GM19452 (cell line): ENCODE data around the gene TRNT1.

Experiments
- ATAC-seq: cut with Tn5 transposase; IDR thresholded peaks from one replicate; pipeline ENCODE4 v1.9.1; 2021; ENCODE audit not compliant: unreplicated experiment

TRNT1 gene

DNA sequence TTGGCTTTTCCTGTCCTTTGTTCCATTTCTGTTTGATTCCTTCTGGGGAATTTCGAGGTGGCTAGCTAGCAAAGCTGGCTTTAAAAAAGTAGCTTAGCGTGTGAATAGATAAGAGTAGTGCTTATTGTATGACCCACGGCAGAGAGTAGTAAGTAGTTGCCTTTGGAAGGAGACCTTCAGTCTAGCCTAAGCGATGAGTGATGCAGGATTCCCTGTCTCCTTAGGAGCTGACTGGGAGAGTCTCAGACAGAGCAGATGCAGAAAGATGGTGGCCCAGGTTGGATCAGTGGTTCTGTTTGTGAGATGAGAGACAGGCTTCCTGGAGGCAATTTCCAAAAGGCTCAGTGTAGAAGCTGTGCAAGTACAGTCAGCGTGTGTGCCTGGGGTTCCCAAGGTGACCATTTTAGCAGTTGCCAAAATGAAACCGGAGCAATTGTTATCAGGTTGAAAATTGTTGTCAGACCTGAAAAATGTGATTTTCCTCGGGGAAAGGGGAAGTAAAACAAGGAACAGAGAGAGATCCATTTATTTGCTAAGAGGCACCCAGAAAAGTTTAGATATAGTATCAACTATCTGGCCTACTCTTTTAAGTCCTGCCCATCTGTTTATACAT lies 15.9 kb upstream of the TRNT1 start:
- no peak for ATAC-seq

DNA sequence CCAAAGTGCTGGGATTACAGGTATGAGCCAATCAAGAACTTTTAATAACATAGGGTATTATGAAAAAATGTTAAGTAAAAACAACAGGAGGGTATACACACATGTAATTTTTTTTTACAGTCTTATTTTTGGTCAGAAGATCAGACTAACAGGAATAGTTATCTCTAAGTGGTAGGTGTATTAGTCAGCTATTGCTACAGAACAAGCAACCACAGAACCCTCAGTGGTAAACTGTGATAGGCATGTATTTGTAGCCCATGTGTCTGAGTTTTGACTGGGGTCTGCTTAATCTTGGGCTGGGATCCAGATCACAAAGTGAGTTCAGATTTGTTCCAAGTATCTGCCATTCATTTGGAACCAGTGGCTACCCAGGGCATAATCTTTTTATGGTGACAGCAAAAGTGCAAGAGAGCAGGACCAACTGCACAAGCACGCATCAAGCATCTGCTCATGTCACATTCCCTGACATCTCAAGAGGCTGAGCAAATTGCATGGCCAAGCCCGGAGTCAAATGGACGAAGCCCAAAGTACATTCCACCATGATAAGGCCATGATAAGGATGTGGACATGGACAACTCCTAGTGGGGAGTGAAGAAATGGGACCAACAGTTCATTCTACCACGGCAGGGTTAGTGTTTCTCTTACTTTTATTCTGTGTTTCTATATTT lies 13.6 kb upstream of the TRNT1 start:
- no peak for ATAC-seq

DNA sequence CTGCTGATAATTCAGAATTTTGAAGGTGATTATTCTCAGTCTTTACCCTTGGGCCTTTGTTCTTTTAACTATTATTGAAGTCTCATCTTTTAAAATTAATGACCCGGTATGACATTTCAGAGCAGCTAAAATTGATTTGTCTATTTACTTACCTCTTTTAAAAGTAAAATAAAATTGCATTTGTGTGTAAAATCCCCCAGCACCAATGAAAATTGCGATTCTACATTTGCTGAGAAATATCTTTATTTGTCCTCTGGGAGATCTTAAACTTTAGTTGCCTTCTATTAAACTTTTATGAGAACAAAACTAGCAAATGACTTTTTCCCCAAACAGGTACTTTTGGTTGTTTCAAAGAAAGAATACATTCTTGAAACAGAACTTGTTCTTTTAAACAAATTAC lies 9.1 kb upstream of the TRNT1 start:
- no peak for ATAC-seq

DNA sequence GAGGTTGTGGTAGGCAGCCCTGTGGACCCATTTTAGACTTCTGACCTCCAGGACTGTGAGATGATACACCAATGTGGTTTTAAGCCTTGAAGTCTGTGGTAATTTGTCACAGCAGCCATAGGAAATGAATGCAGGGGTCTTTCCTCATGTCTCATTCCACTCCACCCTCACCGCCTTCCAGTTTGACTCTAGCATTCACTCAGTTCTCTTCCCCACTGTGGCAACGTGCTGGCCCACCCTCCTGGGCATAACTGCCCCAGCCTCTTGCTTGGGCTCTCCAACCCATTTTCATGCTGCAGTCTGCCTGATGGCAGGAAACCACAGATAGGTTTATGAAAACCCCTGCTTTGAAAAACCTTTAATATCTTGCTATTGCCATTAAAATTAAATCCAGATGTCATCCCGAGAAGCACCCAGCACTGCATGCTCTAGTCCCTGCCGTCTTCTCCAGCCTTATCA lies 7.3 kb upstream of the TRNT1 start:
- ATAC-seq = no peak

DNA sequence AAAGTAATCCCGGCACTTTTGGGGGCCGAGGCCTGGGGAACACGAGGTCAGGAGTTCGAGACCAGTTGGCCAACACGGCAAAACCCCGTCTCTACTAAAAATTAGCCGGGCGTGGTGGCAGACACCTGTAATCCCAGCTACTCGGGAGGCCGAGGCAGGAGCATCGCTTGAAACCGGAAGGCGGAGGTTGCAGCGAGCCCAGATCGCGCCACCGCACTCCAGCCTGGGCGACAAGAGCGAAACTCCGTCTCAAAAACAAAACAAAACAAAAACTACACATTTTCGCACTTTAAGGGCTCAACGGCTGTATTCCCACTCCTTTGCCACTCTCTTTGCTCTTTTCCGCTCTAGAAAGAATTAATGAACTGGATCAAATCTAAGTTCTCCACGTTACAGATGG lies 763 bp upstream of the TRNT1 start:
- ATAC-seq = no peak

DNA sequence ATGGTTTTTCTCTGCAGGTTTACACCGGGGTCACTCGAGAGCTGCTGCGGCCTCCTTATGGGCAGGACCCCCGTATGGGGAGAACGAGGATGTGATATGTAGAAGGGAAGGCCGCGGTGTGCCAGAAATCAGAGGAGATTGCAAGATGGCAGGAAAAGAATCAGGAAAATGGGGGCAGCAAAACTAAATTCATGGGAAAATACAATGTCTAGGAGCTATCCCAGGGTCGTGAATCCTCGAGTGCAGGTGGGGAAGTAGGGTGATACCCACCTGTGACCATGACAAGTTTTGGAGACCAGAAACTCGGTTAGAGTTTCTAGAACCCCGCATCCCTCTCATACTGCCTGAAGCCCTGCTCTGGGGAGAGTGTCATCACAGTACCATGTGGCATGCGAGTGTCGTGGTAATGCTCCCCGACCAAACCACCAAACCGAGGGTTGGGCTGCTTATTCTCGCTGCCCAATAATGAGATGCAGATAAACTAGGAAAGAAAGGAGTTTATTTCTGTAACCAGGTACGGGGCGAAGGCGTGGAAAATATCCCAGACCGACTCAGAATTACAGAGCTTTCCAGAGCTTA lies 781 bp downstream of the TRNT1 start:
- ATAC-seq = peak; percentile 20

DNA sequence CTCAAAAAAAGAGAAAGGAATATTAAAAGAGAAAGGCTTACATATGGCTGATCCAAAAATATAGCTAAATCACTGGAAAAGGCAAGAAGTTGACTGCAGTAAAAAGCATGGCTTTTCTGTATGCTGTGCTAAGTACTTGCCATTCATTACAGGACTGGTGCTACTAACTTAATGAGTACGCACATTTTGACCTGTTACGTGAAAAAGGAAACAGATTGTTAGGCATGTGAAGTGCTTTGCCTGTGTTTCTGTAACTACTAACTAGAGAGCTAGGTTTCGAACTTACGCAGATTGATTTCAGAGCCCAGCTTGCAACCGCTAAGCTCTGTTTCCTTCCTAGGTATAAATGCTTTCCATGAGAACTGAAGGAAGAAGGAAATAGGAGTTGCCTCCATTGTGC lies 2.8 kb downstream of the TRNT1 start:
- no peak for ATAC-seq

DNA sequence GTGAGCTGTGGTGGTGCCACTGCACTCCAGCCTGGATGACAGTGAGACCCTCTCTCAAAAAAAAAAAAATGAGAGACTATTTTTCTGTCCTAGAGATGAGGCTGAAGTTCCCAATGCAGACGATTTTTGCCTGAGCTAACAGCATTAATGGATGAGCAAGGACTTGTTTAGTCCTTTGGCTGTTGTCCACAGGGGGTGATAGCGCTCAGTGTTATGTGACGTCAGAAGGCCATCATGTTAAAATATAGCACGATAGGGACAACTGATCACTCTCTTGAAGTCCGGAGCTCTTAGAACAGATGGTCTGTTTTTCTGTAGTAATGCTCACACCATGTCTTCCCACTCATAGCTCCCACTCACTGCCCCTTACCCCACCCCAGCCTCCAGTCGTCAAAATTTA lies 6.8 kb downstream of the TRNT1 start:
- ATAC-seq = no peak

DNA sequence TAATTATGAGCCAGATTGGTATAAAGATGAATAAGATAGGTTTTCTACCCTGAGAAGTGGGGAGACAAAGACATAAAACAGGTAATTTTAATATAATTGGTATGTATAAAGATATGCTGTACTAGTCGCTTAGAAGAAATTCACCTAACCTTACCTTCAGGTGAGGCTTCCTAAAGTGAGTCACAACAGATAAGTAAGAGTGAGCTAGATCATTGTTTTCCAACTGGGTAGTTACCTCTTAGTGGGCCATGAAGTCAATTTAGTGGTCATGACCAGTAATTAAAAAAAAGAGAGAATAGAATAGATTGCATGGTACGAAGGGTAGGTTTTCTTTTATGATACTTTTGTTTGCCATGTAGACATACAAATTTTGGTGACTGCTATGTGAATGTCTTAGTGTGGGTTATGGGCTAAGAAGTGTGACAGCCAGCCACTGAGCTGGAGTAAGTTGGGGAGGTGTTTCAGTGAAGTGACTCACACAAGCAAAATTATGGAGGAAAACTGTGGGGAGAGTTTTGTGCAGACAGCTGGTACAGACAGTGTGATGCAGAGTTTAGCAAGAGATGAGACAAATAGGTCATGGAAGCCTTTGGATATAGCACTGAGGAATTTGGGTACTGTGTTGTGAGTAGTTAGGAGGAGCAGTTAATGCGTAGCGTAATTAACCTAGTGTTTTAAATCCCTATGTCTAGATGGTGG lies 8.2 kb downstream of the TRNT1 start:
- ATAC-seq = no peak

DNA sequence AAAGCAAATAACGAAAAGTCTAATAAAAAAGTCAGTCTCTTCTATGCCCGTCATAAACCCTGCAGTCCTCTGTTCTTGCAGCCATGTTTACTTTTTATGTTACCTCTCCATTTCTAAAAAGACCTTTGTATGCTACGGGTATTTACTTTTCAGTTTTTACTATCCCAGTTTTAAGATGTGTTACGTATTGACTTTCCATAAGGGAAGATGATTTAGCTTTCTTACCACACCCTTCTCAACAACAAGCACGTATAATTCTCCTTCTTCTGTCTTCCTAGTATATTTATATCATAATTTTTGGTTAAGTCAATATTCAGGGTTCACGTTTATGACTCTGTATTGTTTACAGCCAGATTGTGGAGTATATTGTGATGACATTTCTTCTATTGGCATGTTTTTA lies 10.8 kb downstream of the TRNT1 start:
- ATAC-seq = no peak

DNA sequence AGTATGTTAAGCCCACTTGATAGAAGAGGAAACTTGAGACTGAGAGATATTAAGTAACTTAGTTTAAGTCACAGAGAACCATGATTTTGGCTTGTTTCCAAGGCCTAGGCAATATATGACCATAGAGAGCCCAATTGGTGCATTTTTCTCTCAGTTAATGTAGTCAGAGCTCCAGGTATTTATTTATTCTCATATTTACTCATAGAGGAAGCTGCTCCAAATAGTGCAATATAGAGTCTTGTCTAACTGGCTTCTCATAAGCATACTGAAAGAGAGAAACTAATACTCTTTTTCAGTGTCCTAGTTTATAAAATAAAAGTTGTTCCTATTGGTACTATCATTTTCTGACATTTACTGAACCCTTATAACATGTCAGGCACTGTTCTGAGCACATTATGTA lies 15.2 kb downstream of the TRNT1 start:
- ATAC-seq = no peak

DNA sequence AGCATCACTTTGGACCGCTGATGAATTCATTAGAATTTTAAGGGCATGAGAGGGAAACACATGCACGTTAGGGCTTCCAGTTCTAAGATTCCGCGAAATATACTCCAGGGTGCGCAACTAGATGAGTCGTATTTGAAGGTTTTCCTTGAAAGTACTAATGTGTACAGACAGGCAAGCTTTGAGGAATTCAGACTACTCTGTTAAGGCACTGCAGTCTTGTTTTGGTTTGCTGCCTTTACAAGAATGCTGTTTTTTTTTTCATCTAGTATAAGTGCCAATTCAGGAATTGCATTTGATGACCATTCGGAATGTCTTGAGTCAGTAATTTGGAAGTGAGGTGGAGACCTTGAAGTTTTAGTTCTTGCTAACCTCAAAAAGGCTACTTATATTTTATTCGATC lies 19.1 kb downstream of the TRNT1 start:
- ATAC-seq = no peak

DNA sequence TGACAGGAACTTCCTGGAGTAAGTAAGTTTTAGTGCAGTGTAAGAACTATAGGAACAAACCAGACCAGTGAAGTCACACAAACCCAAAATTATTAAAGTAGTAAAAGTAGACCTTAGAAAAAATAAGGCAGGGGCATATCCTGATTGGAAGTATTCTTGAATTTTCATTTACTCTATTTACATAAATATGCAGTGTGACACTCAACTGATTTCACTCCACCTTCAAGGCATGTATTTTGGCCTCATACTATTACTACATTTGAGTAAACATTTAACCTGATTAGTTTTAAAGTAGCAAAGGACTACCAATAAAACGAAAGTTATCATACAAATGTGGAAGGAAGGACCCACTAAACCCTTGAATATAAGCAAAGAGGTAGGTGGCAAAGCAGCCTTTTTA lies 22.8 kb downstream of the TRNT1 start:
- ATAC-seq = no peak

DNA sequence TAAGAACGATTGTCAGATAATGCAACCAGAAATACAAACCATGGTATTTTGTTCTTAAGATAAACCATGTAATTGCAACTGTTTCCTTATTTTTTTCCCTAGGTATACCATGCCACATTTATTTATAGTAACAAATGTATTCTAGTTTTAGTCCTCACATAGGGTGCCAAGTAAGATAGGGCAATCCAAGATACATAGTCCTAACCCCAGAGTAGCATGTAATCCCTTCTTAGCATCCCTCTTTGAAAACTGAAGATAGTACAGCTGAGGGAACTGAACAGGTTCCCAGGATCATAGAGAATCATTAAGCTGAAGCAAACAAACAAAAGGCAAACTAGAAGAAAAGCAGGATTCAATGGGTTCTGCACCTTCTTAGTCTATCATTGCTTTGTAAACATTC lies 24.8 kb downstream of the TRNT1 start:
- ATAC-seq = no peak

DNA sequence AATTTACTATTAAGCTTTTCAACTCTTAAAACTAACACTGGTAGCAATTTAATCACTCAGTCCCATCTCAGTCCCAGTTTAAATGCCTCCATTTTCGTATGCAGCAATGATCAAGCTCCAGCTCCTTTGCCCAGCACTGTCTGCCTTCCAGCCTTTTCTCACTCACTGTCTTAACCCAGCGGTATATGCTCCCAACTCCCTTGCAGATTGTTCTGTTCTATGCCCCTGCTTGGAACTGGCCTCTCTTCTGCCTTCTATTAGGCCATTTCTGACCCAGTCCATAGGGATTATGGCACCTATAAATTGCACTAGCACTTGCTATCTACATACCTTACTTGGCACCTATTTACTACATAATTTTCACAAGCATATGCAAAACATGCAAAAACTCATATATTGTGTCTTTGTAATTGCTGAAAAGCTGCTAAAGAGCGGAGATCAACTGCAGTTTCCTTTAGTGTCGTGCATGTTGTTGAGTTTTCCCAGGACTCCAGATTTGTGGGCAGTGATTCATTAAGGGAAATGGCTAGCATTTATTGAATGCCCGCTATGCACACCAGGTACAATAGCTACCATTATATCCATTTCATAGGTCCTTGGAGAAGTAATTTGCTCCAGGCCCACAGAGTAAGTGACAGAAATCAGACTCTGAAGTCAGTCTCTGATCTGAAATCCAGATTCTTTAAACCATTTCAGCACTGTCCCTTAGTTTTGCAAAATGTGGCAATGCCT lies 28.3 kb downstream of the TRNT1 start:
- ATAC-seq = no peak

DNA sequence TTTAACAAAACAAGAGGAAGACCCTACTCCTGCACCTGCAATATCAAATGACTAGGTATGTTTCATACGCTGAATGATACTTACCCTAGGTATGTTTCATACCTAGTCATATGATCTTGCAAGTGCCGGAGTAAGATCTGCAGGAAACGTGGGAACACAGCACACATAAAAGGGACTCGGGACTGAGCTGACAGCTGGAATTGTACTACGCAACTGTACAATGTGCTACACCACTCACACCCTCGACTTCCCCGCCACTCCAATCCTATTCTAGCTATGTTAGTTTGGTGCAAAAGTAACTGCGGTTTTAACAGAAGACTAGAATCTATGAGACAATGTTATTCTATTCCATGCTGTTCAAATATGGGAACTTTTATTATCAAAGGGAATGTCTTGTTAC lies 30.7 kb downstream of the TRNT1 start:
- ATAC-seq = no peak

DNA sequence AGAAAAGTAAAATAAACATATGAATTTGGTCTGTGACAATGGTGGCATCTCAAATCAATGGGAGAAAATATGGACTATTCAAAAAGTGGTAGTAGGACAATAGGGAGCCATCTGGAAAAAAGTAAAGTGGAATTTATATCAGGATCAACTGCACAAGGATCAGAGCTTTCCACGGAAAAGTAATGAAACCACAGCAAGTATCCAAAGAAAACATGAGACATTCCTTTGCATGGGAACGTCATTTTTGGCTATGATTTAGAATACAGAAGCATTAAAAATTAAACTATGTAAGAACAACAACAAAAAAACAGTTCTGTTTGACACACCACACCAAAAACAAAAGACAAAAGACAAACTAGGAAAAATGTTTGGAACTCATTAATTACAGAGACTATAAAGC lies 34.1 kb downstream of the TRNT1 start:
- no peak for ATAC-seq

DNA sequence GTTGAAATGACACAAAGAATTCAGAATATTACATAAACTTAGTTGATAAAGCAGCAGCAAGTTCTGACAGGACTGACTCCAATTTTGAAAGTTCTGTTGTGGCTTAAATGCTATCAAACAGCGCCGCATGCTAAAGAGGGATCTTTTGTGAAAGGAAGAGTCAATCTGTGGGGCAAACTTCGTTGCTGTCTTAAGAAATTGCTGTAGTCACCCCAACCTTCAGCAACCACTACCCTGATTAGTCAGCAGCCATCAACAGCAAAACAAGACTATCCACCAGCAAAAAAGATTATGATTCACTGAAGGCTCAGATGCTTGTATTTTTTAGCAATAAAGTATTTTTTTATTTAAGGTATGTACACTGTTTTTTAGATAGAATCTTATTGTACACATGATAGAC lies 38.5 kb downstream of the TRNT1 start:
- ATAC-seq = no peak

DNA sequence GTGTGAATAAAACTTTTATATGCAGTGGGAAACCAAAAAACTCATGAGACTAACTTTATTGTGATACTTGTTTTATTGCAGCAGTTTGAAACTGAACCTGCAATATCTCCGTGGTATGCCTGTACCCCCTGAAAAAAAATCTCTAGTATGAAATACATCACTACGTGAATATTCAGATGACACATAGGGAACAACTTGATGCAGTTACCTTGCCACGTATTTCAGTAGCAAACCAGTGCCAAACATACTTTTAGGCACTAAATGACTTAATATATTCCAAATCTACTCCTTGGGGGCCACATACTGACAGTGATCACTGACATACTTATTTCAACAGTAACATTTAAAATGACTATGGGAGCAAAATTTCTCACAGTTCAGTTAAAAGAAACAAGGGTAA lies 38.9 kb downstream of the TRNT1 start:
- no peak for ATAC-seq

DNA sequence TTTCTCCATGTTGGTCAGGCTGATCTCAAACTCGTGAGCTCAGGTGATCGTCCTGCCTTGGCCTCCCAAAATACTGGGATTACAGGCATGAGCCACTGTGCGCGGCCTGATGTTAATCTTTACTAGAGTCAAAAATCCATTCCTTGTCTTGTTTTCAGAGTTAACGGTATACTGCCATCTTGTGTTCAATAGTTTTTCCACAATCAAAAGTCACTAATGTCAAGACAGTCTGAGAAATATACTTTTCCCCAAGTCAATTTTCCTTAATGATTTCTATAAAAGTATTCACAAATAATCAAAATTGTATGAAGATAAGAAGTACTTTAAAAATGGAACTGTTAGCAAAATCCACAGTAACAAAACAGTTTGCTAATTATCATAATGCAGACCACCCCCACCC lies 44.3 kb downstream of the TRNT1 start:
- ATAC-seq = no peak

DNA sequence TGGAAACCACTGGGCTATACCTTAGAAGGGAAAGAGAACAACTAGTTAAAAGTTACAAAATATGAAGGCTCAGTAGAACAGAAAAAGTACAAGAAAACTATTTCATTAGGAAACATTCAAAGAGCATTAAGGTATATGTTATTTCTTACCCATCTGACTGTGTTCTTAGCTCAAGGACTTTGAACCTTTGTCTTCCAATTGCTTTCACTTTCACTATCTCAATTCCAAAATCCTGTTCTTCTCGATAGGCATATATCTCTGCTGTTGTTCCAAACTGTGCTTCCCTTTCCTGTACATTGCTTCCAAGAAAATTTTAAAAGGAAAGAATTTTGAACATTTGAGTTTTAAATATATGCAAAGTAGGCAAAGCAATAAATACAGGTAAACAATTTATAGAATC lies 45.9 kb downstream of the TRNT1 start:
- no peak for ATAC-seq
